Activated naive CD4-positive, alpha-beta T cell (primary cell): ENCODE measurements around the gene DOHH.

Experiments used
- DNase-seq, 4 experiments: peaks; one replicate each; lab custom pipeline; 2025; lab: John Stamatoyannopoulos, UW

The DOHH gene

DNA sequence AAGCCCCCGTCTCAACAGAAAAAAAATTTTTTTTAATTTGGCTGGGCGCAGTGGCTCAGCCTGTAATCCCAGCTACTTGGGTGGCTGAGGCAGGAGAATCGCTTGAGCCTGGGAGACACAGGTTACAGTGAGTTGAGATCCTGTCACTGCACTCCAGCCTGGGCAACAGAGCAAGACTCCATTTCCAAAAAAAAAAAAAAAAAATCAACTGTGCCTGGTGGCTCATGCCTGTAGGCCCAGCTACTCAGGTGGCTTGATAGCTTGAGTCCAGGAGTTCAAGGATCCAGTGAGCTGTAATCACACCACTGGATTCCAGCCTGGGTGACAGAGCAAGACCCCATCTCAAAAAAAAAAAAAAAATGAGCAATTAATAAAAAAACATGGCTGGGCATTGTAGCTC lies 1.3 kb upstream of the DOHH start:
- DNase-seq, result no peak

DNA sequence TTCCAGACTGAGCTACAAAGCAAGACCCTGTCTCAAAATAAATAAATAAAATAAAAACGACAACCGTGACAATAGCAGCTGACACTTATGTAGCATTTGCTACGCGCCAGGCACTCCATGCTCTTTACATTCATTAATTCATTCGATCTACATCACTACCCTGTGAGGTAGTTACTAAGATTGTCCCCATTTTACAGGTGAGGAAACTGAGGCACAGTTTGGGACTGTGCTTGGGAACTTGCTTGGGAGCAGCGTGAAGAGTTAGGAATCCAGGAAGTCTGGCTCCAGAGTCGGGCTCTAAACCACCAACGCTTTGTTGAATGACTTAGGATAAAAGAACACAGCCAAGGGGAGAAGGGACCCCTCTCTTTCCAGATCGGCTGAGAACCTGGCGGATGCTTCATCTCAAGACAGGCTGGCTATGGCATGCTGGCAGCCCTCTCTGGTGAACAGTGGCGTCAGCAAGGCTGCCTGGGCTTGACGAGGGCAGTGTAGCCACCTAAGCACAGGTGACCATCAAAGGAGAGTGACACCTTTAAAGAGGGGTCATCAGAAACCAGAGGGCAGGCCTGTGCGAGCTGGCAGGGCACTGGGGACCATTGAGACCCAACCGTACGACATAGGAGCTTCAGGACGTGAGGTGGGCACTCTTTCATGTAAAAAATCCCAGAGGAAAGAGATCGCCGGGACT lies 591 bp downstream of the DOHH start:
- DNase-seq, result no peak

DNA sequence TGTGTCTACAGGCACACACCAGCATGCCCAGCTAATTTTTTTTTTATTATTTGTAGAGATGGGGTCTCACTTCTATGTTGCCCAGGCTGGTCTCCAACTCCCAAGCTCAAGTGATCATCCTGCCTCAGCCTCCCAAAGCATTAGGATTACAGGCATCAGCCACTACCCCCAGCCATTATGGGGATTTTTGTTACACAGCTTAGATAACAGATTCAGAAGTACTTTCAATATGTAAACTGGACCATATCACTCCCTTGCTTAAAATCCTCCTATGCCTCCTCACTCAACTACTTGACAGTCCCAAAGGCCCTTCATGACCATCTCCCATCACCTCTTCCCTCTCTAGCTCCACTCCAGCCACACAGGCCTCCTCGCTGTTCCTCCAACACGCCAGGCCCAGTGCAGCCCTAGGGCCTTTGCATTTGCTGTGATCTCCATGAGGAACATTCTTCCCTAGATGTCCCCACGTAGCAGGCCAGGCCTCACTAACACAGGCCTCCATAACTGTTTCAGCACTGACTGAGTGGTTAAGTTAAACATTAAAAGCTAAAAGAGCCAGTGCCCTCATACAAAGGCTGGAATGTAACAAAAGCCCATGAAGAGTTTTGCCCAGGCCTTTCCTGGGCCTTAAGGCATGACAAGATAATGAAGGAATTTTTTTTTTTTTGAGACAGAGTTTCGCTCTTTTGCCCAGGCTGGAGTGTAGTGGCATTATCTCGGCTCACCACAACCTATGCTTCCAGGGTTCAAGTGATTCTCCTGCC lies 2.5 kb downstream of the DOHH start:
- DNase-seq, result no peak

DNA sequence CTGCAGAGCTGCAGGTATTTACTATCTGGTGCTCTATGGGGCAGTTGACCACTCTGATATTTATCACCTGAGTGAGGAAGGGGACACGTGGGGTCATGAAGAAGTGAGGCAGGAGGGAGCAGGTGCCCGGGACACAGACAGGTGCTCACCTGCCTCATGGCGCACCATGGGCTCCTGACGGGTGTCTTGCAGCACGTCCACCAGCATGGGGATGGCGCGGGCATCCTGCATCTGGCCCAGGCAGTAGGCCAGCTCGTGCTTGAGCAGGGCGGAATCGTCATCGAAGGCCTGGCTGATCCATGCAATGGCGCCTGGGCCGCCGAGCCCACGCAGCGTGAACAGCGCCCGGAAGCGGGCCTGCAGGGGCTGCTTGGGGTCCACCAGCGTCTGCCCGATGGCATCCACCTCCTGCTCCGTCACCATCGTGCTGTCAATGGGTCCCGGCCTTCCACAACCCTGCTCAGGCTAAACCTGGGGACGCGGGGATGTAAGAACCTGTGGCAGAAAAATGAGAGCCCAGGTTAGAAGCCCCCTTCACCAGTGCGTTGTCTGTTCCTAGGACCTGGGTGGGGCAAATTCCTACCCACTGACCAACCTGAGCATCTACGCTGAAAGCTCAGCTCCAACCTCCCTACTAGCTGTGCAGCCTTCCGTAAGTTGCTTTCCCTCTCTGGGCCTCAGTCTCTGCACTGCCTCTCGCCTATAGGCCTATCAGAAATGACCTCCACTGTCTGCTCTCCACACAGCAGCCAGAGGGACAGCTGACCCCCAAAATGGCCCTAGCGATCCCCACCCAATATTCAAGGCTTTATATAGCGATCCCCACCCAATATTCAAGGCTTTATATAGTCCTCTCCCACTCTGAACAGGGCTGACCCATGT lies 3.8 kb downstream of the DOHH start:
- no peak for DNase-seq

DNA sequence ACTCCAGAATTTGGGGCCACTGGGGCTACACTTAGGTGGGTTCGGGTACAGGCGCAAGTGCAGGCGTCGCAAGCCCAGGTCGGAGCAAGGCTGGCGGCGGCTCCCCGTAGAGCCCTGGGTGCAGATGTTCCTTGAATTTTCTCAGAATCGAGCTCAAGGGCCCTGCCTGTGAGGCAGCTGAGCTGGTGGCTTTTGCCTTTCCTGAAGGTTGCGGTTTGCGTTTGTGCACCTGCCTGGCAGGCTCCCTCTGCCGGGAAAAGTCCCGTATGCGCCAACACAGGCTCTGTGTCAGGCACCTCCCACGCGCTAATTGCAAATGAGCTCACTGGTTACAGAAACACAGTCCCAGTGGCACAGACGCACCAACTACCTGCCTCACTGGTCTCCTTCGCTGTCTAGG lies 5.9 kb downstream of the DOHH start:
- DNase-seq, result peak in 1 of 4 experiments; percentile 42

DNA sequence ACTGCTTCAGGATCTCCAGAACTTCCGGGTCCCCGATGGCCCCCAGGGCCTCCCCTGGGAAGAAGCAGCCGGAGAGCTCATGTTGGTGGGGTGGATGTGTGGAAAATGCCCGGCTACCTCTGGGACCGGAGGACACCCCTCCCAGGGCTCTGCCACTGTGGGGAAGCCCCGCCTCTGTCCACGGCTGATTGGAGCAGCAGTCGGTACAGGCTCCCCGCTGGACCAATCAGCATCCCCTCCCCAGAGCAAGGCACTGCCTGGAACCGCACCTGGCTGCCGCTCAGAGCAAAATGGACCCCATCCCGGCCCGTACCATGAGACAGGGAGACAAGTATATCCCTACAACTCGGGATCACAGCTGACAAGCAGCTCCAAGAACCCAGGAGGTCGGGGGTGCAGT lies 6.4 kb downstream of the DOHH start:
- DNase-seq, result peak in 1 of 4 experiments; percentile 16

DNA sequence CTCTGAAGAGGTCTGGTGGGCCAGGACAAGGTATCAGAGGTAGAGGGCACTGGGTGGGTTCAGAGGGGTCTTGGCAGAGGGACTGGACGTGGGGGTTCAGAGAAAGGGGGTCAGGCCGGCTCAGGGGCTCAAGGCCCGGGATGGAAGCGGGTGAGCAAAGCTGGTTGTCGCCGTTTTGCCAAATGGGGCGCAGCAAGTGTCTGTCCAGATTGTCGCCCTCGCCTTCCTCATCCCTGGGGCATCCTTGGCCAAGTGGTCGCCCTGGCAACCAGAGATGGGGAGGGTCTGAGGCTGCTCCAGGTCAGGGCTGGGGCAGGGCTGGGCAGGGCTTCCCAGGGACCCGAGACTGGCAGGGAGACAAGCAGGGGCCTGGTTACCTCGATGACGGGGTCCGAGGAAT lies 6.8 kb downstream of the DOHH start:
- no peak for DNase-seq

DNA sequence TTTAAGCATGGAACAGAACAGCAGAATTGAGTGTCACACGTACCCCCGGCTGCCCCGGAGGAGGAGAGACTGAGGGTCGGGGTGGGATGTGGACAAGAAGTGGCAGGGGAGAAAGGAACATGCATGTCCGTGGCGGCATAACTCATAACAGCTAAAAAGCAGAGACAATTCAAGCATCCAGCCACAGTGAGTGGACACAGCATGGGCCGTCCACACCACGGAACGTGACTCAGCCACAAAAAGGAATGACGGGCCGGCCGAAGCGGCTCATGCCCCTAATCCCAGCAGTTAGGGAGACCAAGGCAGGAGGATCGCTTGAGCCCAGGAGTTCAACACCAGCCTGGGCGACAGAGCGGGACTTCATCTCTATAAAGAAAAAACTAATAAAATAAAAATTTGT lies 7.6 kb downstream of the DOHH start:
- DNase-seq, result no peak

DNA sequence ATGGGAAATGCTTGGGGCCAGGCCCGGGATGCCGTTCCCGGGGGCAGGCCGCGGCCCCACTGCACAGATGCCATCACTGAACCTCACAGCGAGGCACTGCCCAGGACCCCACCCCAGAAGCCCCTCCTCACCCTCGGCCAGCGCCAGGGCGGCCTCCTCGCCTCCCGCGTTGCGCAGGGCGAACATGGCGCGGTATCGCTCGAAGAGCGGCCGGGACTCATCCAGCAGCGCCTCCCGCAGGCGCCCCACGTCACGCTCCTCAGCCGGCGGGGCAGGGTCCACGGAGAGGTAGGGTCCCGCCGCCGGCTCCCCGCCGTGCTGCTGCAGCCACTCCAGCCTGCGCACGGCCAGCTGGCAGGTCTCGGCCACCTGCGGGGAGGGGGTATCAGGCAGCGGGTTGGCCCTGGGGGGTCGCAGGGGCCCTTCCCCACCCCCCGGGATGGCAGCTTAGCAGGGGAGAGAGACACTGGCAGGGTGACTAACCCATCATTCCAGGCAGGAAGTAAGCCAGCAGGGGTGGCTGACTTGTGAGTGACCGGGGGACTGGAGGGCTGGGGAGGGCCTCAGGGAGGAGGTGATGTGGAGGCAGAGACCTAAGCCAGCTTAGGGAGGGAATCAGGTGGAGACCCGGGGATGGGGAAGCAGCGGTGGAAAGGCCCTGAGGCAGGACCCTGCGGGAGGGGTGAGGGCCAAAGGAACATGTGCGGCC lies 8.2 kb downstream of the DOHH start:
- no peak for DNase-seq

DNA sequence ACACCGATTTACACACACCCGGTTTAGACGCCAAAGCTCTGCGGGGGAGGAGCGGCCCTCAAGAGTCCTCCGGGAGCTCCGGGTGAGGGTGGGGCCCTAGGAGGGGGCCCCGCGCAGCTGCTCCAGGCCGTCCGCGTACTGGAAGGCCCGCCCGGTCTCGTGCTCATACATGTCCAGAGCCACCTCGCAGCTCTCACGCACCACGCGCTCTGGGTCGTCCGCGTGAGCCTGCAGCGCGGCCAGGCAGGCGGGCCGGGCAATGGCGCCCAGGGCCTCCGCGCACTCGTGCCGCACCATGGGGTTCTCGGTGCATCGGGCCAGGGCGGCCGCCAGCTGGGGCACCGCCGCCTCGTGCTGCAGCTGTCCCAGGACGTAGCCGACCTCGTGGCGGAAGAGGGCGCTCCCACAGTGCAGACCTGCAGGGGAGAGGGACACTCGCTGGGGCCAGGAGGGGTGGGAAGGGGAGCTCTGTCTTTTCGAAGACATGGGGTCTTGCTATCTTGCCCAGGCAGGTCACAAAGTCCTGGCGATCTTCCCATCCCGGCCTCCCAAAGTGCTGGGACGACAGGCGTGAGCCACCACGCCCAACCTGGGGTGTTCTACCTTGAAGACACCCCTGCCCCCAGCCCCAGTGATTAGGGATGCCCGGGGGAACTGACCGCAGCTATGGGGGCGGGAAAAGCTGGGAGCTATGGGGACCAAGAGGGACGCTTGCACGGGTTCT lies 8.9 kb downstream of the DOHH start:
- no peak for DNase-seq

DNA sequence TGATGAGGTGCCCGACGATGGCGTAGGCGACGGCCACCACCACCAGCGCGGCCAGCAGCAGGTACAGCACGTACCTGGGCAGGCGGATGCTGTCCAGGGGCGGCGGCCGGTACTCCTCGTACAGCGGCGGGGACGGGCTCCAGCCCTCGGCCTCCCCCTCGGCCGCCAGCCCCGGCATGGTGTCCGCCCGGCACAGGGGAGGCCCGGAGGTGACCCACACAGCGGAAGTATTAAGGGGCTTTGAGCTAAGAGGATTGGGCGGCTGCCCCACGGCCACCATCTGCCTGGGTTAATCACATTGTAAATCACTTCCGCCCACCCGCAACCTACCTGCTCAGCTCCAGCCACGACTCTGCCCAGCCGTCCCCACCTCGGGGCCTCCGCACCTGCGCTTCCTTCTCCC lies 17.2 kb downstream of the DOHH start, which contains the start of gene SMIM44:
SMIM44 (minus strand) TSS at position 216 of the 403 bp plus-strand sequence; CDS start at position 178, 38 bp downstream.
- no peak for DNase-seq

DNA sequence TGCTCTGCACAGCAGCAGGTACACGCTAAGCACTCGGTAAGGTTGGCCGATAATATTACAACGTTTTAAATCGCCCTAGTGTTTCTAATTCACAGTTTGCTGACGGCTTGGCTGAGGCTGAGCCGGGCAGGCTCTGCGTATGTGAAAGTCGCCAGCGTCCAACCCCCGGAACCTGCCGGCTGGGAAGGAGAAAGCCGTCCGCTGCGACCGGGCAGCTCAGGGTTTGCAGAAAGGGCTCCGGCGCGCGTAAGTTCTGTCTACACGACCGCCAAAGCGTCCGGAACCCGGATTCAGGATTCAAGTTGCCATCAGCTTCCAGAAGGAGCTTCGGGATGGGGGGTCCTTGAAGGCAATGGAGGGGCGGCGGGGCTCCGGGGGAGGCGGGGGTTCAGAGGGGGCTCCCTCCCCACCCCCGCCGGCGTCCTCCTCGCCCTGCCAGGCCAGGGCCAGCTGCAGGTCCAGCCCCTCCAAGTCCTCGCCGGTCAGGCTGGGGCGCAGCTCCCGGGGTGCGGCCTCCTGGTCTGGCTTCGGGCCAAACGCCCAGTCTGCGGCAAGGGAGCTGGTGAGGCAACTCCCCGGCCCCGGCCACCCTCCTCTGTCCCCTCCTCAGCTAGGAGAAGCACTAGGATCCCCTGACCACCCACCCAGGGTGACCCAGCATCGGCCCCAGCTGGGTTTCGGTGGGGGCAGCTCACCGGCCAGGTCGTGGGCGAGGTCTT lies 17.8 kb downstream of the DOHH start:
- DNase-seq, result no peak

DNA sequence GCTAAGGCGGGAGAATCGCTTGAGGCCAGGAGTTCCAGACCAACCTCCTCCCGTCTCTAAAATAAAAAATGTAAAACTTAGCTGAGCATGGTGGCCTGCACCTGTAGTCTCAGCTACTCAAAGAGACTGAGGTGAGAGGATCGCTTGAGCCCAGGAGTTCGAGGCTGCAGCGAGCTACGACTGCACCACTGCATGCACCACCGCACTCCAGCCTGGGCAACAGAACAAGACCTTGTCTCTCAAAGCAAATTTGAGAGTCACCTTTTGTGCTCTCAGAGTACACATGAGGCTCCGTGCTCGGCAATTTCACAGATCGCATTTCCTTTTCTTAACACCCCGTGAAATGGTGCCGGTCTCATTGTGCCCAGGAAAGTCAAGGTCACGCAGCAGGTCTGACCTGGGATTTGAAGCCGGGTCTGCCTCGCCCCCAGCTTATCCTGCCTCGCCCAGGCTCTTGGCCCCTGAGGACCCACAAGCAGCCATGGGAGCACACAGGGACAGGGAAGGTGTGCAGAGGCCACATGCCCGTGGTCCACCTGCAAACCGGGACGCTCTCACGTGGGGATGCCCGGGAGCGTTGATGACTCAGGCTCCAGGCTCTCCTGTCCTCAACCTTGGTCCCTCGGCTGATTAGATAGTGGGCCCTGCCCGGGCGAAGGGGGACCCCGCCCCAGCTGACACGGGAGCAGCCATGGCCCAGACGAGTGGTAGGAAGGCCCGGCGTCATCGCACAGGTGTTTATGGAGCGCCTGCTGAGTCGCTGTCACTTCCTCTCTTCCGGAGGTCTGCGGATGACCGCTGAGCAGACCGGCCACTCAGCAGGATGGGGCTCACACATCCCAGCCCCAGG lies 19.0 kb downstream of the DOHH start:
- DNase-seq, result no peak

DNA sequence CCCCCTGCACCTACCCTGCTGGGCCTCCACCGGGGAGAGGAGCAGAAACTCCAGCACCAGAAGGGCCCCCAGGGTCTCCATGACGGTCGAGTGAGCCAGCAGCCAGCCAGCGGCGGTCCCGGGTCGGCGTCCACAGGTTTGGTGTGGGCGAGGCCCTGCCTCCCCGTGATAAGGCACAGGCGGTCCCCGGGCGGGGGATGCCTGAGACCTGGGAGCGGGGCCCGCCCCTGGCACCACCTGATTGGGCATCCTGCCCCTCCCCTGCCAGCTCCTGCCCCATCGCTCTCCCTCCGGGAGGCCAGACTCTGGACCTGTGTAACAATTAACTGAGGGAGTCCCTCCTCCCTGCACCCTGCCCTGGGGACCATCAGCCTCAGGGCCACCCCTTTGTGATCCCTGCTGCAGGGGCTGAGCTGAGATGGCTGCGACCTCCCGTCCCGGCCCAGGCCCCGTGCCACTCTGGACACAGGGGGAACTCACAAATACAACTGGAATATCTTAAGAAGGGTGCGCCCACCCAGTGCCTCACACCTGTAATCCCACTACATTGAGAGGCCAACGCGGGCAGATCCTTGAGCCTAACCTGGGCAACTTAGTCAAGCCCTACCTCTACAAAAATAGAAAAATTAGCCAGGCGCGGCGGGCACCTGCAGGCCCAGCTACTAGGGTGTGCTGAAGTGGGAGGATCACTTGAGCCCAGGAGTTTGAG lies 19.9 kb downstream of the DOHH start, which contains the start of gene SMIM24:
SMIM24 (minus strand) TSS at position 143 of the 709 bp plus-strand sequence; CDS start at position 81, 62 bp downstream.
- DNase-seq, result no peak

DNA sequence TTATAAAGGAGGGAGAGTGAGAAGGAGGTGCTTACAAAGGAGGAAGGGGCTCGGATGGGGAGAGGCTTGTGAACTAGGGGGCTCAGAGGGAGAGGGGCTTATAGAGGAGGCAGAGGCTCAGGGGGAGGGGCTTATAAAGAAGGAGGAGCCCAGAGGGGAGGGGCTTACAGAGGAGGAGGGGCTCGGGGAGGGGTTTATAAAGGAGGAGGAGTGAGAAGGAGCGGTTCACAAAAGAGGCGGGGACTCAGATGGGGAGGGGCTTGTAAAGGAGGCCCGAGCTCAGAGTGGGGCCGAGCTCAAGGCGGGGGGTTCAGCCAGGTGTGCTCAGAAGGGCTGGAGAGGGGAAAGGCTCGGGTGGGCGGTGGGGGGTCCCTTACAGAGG lies 20.6 kb downstream of the DOHH start:
- DNase-seq, result peak in 1 of 4 experiments; percentile 17

DNA sequence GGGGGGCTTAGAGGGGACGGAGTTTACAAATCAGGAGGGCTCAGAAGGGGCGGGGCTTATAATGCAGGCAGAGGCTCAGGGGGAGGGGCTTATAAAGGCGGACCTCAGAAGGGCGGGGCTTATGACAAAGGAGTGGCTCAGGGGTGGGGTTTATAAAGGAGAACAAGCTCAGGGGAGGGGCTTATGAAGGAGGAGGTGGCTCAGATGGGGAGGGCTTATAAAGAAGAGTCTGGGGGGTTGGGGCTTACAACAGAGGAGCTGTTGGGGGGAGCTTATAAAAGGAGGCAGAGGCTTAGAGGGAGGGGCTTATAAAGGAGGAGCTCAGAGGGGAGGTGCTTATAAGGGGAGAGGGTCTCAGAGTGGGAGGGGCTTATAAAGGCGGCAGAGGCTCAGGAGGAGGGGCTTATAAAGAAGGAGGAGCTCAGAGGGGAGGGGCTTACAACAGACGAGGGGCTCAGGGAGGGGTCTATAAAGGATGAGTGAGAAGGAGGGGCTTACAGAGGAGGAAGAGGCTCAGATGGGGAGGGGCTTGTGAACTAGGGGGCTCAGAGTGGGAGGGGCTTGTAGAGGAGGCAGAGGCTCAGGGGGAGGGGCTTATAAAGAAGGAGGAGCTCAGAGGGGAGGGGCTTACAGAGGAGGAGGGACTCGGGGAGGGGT lies 21.2 kb downstream of the DOHH start:
- DNase-seq, result no peak

DNA sequence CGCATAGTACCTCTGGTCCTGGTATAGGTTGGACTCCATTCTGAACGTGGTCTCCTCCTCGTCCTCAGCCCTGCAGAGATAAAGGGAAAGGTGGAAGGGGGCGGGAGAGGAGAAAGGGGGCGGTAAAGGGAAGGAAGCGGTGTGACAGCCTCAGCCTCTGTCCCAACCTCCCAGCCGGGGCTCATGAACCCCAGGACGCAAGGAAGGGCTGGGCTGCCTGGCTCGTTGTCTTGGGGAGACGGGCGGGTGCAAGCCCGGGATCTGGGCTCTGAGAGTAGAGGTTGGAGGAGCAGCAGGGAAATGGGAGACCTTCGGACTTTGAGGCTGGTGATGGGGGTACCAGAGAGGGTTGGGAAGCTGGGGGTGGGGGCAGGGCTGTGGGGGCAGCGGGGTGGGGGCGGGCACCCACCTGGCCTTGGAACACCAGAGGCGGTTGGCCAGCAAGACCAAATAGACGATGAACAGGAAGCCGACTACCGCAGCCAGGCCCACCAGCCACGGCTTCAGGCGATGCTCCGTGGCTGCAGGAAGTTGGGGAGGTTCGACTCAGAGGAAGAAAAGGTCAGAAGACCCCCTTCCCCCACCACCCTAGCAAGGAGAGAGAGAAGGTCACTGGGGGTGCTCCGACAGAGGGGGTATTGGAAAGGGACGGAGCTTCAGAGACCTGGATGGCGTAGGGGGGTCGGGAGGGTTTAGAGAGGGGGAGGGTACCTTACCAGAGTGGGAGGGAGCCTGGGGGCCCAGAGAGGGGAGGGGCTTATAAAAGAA lies 21.9 kb downstream of the DOHH start:
- no peak for DNase-seq

DNA sequence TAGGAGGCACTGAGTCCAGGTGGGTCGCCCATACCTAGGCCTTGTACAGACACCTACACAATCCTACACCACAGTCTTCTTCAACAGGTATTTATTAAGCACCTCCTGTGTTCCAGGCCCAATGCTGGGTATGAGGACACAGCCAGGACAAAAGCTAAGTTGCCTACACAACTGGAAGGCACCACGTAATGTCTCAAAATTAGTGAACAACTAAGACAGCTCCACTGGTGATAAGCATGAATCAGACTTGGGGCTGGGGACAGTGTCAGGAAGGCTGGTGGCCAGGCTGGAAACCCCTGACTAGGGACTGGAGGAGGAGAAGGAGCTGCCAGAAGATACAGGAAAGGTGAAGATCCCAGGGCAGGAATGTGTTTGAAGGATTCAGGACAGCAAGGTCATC lies 22.5 kb downstream of the DOHH start:
- DNase-seq, result no peak
